HG03045 (cell line): Measurements from ENCODE around the gene FKBP2.
A peak's percentile ranks its signal among the peaks of the same experiment; 100 is the strongest.

Experiments
- ATAC-seq: cut with Tn5 transposase; IDR thresholded peaks from one replicate; pipeline ENCODE4 v1.9.1; 2021; ENCODE audit warnings: mild to moderate bottlenecking, moderate library complexity; ENCODE audit not compliant: unreplicated experiment

FKBP2 gene

DNA sequence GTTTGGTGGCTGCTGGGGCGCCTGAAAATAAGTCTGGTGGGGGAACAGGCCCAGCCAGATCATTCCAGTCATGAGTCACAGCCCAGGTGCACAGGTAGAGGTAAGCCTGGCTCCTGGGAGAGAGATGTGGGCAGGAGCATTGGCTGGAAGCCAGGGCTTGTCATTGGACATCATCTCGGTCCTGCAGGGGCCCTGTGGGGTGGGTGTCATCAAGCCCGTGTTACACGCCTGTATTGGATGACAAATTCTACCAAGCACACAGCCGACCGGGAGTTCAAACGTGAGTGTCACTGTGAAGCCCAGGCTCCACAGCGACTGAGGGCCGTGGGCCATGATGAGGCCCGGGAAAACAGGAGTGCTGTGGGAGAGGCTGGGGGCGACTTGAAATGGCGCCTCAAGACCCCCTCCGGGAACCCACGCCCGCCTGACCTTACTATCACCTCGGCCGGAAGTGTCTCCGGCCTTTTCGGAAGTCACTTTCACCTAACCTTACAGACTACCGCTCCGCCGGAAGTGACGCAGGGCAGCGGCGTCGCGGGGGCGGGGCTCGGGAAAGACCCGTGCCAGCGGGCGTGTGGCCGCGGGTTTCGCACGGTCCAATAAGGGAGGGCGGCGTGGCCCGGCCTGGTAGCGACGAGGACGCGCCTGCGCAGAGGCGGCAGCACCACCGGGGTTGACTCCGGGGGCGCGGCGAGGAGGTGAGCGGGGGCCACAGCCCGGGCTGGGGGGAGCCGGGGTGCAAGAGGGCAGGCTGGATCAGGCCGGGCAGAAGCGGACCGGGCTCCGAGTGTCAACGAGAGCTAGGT is at the start of gene FKBP2:
FKBP2 (plus strand) TSS at position 661 of the 806 bp plus-strand sequence. CDS start 1,293 bp downstream, outside the sequence.
- peak; percentile 49 for ATAC-seq

DNA sequence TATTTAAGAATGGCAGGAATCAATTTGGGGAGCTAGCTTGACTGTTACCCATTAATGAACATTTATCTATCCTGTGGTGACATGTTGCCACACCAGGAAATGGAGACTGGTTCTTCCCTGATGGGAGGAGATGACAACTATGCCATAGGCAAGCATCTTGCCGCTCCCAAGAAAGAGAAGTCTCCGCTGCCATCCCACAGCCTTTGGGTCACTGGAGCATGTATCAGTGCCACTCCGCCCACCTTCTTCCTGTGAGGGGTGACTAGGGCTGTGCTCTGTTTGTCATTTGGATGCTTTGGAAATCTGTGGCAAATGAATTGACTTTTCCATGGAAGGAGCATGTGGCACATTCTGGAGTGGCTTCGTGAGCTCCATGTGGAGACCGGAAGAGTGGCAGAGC is 48.5 kb upstream of the FKBP2 start:
- ATAC-seq: no peak

DNA sequence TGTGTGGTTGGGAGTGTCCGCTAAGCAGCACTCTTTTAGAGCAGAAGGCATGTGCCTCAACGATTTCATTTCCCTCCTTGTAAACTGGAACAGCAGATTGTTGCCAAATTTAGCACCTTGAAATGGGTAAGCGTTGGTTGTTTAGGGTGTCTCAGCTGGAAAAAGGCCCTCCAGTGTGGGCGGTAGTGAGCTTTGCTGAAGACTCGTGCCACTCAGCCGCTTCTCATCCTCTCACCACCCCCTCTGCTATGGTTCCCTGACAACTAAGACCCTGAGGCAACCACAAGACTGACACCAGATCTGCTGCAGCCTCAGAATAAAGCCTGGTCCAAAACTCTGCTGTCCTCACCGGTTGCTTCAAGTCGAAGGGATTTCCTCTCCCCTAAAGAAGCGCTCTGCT is 44.3 kb upstream of the FKBP2 start:
- no peak for ATAC-seq

DNA sequence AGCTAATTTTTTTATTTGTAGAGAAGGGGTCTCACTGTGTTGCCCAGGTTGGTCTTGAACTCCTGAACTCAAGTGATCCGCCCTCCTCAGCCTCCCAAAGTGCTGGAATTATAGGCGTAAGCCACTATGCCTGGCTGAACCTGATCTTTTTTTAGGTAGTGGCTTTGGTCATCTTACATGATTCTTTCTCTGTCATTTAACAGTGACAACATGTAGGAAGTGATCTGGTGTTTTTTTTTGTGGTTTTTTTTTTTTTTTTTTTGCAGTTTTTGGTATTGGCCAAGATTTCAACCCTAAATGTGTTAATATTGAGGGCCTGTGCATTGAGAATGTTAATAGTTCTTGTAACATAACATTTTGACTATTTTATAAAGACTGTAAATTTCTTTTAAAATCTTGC is 42.4 kb upstream of the FKBP2 start:
- no peak for ATAC-seq

DNA sequence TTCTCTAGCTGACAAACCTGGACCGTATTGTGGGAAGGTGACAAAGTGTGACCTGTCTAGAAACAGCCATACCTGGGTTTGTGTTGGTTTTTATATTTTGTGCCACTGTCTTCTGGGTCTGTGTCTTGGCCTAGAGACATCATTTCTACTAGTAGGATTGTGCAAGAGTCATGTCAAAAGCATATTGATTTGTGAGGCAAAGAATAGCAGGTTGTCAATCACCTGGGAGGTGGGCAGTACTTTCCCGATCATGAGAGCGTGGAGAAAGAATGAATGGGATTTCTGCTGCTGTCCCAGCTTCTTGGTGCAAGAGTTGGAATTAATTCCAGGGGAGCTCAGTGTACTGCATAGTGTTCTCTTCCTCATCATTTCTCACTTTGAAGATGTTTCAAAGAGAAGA is 39.4 kb upstream of the FKBP2 start:
- ATAC-seq: no peak

DNA sequence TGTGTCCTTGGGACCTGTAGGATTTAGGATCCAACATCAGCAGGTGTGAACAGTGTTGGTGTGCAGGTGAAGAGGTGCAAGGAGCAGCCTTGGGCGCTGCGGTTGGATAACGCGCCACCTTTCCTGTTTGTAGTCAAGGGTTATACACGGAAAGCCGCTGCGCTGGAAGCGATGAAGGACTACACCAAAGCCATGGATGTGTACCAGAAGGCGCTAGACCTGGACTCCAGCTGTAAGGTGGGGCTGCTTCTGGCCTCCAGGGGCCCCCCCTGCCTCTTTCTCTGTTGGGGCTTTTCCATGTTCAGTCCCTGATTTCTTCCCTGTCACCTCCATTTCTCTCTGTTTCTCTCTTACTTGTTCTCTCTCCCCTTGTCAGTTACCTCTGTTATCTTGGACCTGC is 37.9 kb upstream of the FKBP2 start:
- ATAC-seq: no peak

DNA sequence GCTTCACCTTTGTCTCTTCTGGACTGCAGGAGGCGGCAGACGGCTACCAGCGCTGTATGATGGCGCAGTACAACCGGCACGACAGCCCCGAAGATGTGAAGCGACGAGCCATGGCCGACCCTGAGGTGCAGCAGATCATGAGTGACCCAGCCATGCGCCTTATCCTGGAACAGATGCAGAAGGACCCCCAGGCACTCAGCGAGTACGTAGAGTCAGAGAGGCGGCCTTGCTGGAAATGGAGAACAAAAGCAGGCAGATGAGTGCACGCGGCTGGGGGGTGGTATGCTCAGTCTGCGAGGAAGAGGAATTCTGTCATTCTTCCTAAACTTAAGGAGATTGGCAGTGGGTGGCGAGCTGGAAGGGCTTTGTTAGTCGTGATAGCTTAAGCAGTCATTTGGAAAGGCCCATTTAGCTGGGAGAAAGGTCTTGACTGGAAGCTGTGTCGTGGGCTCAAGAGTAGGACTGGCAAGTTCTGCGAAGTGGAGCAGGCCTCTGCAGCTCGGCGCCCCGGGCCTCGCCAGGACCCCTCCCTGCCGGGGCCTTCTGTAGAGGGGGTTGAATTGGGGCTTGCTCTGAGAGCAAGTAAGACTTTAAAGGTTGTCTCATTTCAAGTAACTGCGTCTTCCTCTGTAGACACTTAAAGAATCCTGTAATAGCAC is 37.3 kb upstream of the FKBP2 start:
- ATAC-seq: no peak

DNA sequence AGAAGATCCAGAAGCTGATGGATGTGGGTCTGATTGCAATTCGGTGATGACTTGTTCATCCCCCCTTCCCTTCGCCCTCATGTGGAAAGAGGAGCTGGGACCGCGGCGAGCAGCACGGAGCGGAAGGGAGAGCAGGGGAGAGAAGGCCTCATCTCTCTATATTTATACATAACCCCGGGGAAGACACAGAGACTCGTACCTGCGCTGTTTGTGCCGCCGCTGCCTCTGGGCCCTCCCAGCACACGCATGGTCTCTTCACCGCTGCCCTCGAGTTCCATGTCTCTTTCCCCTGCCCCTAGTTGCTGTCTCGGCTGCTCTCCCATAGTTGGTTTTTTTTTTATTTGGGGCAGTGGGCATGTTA is 36.8 kb upstream of the FKBP2 start:
- no peak for ATAC-seq

DNA sequence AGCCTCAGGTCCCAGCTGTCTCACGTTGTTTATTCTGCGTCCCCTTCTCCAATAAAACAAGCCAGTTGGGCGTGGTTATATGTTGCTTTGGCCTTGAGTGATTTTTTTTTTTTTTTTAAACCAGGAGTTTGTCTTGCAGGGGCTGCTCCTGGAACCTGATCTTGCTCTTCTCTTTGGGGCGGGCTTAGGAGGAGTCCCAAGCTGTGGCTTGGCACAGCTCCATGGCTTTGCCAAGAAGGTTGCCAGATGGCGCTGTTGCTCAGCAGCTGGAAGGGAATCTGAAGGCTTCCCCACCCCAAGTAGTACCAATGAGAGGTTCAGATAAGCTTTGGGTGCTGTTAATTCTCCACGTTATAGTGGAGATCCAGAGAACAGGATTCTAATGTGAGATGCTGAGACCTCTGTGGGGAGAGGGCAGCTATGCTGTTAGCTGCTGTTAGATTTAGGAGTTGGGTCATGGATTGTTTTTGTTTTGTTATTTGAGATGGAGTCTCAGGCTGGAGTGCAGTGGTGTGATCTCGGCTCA is 36.4 kb upstream of the FKBP2 start:
- no peak for ATAC-seq

DNA sequence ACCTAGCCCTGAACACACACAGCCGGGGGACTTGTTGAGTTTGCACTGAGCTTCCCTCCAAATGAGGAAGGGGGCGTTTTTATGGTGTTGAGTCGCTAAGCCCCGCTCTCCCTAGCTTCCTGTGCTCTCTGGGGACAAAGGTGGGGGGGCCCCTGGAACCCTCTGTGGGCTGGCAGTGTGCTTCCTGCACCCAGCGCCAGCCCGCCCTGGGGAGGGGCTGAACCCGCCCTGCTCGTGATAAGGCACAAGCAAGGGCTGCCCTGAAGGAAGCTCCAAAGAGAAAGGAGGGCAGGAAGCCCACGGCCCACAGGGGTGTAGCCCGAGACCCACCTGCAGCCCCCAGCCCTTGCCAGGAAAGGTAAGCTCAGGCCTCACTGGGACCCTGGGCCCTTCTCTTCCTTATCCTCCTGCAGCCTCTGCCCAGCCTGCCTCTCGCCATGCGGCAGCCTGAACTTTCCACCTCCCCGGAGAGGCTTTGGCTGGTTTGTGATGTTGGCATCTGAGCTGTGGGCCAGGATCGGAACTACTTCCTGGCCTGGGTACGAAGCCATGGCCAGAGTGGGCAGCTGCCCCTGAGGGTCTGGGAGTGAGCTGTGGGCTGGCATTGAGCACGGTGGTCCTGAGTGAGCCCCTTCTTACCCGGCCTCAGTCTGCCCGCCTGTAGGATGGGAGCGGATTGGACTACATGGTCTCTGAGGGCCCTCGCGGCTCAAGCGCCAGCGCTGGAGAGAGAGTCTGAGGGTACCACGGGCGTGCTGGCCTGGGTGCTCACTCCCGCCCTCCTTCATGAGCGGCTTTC is 34.2 kb upstream of the FKBP2 start, which contains the start of gene FERMT3:
FERMT3 (plus strand) TSS at position 265 of the 799 bp plus-strand sequence. CDS start 644 bp downstream, outside the sequence.
- ATAC-seq: no peak

DNA sequence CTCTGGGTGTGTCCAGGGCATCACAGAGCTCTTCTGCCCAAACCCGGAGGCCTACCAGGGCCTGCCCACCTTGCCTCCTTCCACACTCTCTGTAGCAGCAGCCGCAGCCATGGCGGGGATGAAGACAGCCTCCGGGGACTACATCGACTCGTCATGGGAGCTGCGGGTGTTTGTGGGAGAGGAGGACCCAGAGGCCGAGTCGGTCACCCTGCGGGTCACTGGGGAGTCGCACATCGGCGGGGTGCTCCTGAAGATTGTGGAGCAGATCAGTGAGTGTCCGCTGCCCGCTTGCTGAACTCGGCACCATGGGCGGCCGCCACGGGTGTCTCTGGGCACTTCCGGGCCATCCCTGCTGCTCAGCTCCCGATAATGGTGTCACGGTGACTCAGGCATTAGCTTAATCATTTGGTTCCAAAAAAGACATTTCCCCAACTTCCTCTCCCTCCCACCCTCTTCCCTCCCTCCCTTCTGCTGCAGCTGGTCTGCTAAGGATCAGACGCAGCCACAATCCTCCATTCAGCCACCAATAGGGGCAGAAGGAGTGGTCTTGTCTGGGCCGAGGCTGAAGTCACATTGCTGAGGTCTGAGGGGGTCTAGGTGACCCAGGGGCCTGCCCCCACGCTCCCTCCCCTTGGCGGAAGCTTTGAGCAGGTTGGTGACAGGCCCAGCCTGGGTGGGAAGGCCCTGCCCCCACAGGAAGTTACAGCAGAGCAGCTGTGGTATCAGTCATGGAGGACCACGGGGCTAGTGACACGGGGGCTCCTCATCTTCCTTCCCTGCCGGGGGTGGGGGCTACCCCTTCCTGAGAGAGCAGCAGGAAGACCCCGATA is 33.4 kb upstream of the FKBP2 start:
- ATAC-seq: peak; percentile 42

DNA sequence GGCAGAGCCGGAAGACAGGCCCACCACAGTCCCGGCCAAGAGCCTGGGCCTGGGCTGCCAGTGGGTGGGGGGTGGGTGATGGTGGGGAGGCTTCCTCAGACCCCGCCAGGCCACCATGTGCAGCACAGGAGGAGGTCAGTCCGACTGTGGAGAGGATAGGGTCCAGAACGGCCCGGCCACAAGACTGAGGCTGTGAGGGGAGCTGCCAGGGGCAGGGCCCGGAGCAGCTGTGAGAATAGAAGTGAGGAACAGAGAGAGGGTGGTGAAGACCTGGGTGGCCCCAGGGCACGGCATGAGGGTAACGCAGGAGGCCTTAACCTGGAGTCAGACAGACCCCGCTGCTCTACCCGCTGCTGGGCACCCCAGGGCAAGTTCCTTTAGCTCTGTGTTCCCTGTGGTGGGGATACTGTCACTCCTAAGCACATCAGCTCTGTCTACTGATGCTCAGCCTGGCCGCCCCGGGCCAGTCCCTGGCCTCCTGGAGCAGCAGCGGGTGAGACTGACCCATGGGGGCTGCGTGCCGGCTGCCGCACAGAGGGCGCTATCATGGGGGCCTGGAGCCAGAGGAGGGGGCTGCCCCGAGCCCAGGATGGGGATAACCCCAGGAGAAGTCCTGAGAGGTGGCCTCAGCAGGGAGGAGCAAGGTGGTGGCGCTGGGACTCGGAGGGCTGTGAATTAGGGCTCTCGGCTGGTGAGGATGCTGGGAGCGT is 32.7 kb upstream of the FKBP2 start:
- no peak for ATAC-seq

DNA sequence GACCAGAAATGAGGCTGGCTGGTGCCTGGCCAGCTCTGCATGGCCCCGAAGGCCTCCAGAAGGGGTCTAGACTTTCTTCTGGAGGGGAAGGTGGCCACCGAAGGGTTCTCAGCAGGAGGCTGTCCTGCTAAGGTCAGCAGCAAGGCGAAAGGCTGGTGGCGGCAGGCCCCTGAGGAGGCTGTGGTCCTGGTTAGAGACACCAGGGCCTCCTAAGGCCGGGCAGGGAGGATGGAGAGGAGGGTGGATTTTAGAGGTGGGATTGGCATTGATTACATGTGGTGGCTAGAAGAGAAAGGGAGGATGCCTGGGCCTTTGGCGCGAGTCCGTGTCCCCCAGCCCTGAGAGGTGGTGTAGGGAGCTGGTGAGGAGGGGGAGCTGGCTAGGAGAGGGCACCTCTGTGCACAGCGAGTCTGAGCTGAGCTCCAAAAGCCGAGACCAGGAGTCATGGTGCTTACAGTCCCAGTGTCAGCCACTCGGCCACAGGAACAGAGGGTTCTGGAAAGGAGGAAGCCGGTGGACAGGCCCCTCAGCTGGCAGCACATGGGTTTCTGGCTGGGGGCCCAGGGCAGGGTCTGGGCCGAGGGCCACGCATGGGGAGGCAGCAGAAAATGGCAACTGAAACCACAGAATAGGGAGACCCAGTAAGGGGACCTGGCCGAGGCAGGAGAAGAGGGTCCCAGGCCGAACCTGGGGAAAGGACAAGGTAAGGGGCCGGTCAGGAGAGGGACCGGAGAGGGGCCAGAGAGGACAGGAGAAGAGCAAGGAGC is 31.9 kb upstream of the FKBP2 start:
- no peak for ATAC-seq

DNA sequence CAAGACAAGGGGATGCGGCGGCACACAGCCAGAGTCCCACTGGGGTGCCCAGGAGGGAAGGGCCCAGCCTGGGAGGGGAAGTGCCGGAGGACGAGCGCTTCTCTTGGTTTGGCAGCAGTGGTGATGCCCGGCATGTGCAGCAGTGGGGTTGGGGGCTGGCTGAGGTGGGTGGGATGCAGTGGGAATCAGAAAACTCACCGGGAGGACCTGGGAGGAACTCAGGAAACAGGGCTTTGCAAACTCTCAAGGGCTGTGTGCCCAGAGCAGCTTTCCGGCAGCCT is 31.4 kb upstream of the FKBP2 start:
- ATAC-seq: no peak

DNA sequence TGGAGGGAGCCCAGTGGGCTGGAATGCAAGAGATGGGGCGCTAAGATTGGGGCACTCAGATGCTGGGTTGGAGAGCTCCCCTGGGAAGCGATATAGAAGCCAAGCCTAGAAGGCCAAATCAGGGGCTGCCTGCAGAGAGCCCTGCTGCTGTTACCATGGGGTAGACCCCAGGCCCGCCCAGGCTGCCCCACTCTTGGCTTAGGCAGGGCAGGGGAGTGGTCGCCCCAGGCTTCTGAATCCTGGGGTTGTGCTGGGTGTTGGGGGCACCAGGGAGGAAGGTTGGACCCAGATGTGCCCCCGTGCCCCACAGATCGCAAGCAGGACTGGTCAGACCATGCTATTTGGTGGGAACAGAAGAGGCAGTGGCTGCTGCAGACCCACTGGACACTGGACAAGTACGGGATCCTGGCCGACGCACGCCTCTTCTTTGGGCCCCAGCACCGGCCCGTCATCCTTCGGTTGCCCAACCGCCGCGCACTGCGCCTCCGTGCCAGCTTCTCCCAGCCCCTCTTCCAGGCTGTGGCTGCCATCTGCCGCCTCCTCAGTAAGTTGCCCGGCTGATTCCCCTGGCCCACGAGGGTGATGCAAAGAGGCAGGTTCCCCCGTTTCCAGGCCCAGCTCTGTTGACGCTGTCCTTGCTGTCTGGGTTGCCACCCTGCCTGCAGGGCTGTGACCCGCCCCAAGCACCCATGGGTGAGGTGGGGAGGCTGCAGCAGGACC is 30.4 kb upstream of the FKBP2 start:
- ATAC-seq: no peak

DNA sequence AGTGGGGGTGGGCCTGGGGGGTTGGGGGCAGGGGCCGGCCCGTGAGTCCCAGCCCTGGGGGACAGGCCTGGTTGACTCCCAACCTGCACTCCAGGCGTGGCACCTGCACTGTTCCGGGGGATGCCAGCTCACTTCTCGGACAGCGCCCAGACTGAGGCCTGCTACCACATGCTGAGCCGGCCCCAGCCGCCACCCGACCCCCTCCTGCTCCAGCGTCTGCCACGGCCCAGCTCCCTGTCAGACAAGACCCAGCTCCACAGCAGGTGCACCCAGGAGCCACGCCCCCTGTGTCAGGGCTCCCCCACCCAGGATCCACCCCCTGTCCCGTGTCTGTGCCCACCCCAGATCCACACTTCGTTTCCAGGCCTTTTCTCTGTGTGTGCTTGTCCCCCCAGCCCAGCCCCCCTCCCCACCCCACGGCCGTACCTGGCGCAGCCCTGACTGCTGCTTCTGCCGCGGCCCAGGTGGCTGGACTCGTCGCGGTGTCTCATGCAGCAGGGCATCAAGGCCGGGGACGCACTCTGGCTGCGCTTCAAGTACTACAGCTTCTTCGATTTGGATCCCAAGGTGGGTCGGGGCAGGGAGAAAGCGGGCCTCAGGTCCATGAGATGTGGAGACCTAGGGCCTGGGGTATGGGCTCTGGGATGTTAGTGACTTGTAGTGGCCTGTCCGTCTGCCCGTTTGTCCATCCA is 29.6 kb upstream of the FKBP2 start:
- ATAC-seq: no peak

DNA sequence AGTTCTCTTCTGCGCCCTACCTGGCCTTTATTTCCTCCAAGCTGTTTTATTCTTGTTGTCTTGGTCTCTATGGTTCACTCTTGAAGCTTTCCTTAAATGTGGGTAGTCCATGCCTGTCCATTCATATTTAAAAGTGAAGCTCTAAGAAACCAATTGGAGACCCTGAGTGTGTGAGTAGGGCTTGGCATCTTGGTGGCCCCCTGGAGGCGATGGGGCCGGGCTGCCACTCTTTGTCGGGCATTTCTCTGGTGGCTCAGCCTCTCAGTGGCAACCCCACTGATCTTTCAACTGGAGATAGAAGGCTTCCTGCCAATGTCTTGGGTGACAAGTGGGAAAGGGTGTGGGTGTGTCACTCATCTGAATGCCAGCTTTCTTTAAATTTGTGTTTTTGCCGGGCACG is 24.0 kb upstream of the FKBP2 start:
- no peak for ATAC-seq
